AG04450 (cell line): ENCODE data around the gene KRT10. TPM values are rescaled to one million over a fixed set of nuclear protein-coding genes. Genes with fewer than 3 reads are reported as not detected.

ENCODE experiments used
- CTCF ChIA-PET: fragments of 300-600, 350-600 bp; formaldehyde crosslinking; extraction: SDS; loops from one replicate; lab custom pipeline; 2022; ENCODE audit warnings: antibody characterized with exemption, inconsistent platforms; lab: Charles Lee
- POLR2A ChIA-PET: fragments of 350-600 bp; formaldehyde crosslinking; extraction: SDS; loops from one replicate; lab custom pipeline; 2021; ENCODE audit warnings: antibody characterized with exemption, inconsistent platforms; lab: Yijun Ruan, JAX
- DNase-seq: peaks from one replicate; pipeline ENCODE4 v3.0.0-alpha.2; 2011; ENCODE audit warnings: low read depth, low spot score
- H3K27ac ChIP-seq: one replicate; pipeline ENCODE4 v1.5.1; 2012; ENCODE audit warnings: low read depth, low read length, control low read depth
- H3K27me3 ChIP-seq: one replicate; pipeline ENCODE4 v1.6.0; 2012; ENCODE audit warnings: low read length; ENCODE audit not compliant: control insufficient read depth, insufficient read depth
- H3K4me3 ChIP-seq: 2 replicates; pipeline ENCODE4 v1.5.1; 2011; ENCODE audit warnings: mild to moderate bottlenecking, low read depth, low read length, control low read depth
- H3K9me3 ChIP-seq: 2 replicates; pipeline ENCODE4 v1.5.1; 2012; ENCODE audit warnings: low read length; ENCODE audit not compliant: control insufficient read depth, insufficient read depth
- CTCF ChIP-seq: IDR thresholded peaks from 2 replicates; pipeline ENCODE4 v1.5.1; 2011; ENCODE audit warnings: low read depth, low read length, control low read depth, inconsistent platforms
- polyA plus RNA-seq: library from polyadenylated mRNA; depleted of rRNA; stranded (reverse); fragments of >200 nt; gene quantifications from 2 replicates; pipeline ENCODE4 v1.2.3, GENCODE V29; 2011

The KRT10 gene
- polyA plus RNA-seq, 1 experiment, result 35.8 TPM

- no peak overlapping the region for H3K27ac ChIP-seq
- H3K27me3 ChIP-seq, result no peaks in the 10 kb centered on the region
- H3K9me3 ChIP-seq, result no peaks in the 10 kb centered on the region
- no peak for DNase-seq
- POLR2A ChIA-PET, result no interaction called here
- no peak overlapping the region for H3K4me3 ChIP-seq
- CTCF ChIA-PET, result interaction anchor here (1.9 kb wide), 2 partner anchors 728 to 842 kb away, joined by 5 to 9 read pairs; no protein-coding TSS in a partner anchor
- TF ChIP-seq CTCF, result no peak
These were observed 878 bp downstream of the KRT10 start for GRCh38 chr17:40821536-40821935.

- POLR2A ChIA-PET, result interaction anchor here (0.6 to 1.0 kb wide), 2 partner anchors 14 to 868 kb away, joined by 3 read pairs; no protein-coding TSS in a partner anchor
- CTCF ChIA-PET, result interaction anchor here (1.0 to 2.4 kb wide), 6 partner anchors 17 to 847 kb away, joined by 3 to 18 read pairs (median 7); no protein-coding TSS in a partner anchor
- Histone ChIP-seq H3K27me3 (no peaks in the 10 kb centered on the region), H3K4me3 (no peak overlapping the region), H3K9me3 (no peaks in the 10 kb centered on the region), H3K27ac (no peak overlapping the region)
- TF ChIP-seq CTCF, result no peak
- no peak for DNase-seq
These were observed 2.1 kb downstream of the KRT10 start for GRCh38 chr17:40820228-40820838.

- no peak for DNase-seq
- POLR2A ChIA-PET, result interaction anchor here (0.6 to 1.4 kb wide), 5 partner anchors 14 to 869 kb away, joined by 3 to 10 read pairs (median 3); partner anchors contain the start of genes EIF1 and SMARCE1
- H3K27ac ChIP-seq, result peak overlapping the region; percentile 59
- H3K9me3 ChIP-seq, result no peaks in the 10 kb centered on the region
- H3K4me3 ChIP-seq, result peak overlapping the region; percentile 73
- CTCF ChIA-PET, result interaction anchor here (1.0 to 2.4 kb wide), 7 partner anchors 16 to 848 kb away, joined by 3 to 18 read pairs (median 7); no protein-coding TSS in a partner anchor
- no peaks in the 10 kb centered on the region for H3K27me3 ChIP-seq
- no peak for TF ChIP-seq CTCF
These were observed 2.8 kb downstream of the KRT10 start for GRCh38 chr17:40819528-40820125.

- ChIA-PET CTCF (interaction anchor here (0.6 to 2.4 kb wide), 9 partner anchors 504 to 848 kb away, joined by 3 to 18 read pairs (median 5); no protein-coding TSS in a partner anchor), POLR2A (interaction anchor here (0.6 to 1.4 kb wide), 10 partner anchors 9 to 870 kb away, joined by 3 to 10 read pairs (median 4); partner anchors contain the start of genes EIF1 and SMARCE1)
- Histone ChIP-seq H3K4me3 (peak overlapping the region; percentile 73), H3K27me3 (no peaks in the 10 kb centered on the region), H3K9me3 (no peaks in the 10 kb centered on the region), H3K27ac (peak overlapping the region; percentile 80)
- TF ChIP-seq CTCF, result no peak
- DNase-seq, result peak; percentile 30
These were observed 3.5 kb downstream of the KRT10 start for GRCh38 chr17:40818733-40819527.
